GM18505 (cell line): ENCODE measurements around the gene PCDHB10.
"Not testable (repeated sequence)": the region's sequence is repeated elsewhere in the genome, so short reads cannot be mapped to it uniquely, and the experiment has no call there.

ENCODE experiments used
- ATAC-seq: cut with Tn5 transposase; IDR thresholded peaks from one replicate; pipeline ENCODE4 v1.9.1; 2021; ENCODE audit not compliant: unreplicated experiment
- POLR2A ChIP-seq: IDR thresholded peaks from 4 replicates; pipeline ENCODE4 v1.6.1; 2011; ENCODE audit warnings: borderline replicate concordance; ENCODE audit not compliant: insufficient read depth, insufficient read length; ENCODE audit errors: extremely low read depth

Gene PCDHB10

DNA sequence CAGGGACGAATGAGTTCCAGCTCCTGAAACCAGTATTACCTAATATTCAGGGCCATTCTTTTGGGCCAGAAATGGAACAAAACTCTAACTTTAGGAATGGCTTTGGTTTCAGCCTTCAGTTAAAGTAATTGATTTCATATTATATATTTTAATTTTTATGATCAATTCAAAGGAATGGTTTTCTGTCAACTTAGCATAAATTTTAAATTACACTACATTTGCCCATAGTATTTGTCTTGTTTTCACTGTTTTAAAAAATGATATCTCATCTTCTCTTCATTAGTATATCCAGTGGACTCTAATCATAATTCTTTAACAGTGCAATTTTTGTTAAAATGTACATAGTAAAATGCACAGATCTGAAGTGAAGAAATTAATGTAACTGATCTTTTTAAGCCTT is 11.8 kb upstream of the PCDHB10 start:
- no peak for TF ChIP-seq POLR2A
- ATAC-seq = no peak

DNA sequence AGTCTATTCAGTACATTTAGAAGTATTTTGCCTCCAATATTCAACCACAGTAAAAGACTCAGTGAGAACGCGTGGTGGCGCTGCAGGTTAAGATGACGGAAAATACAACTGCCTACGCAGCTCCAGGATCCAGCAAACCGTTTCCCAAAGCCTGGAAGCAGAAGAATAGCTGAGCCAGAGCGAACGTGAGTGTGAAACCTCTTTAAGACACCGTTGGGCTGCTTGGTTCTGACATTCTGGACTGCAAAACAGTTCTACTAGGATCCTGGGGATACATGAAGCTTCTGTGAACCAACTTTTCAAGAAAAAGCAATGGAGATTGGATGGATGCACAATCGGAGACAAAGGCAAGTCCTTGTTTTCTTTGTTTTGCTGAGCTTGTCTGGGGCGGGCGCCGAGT is 9.9 kb upstream of the PCDHB10 start, which contains the start of gene PCDHB16:
Gene PCDHB16 (plus strand): TSS at position 140 of the 400 bp plus-strand sequence. CDS start 173 bp downstream, at position 313.
- no peak for TF ChIP-seq POLR2A
- ATAC-seq = no peak

DNA sequence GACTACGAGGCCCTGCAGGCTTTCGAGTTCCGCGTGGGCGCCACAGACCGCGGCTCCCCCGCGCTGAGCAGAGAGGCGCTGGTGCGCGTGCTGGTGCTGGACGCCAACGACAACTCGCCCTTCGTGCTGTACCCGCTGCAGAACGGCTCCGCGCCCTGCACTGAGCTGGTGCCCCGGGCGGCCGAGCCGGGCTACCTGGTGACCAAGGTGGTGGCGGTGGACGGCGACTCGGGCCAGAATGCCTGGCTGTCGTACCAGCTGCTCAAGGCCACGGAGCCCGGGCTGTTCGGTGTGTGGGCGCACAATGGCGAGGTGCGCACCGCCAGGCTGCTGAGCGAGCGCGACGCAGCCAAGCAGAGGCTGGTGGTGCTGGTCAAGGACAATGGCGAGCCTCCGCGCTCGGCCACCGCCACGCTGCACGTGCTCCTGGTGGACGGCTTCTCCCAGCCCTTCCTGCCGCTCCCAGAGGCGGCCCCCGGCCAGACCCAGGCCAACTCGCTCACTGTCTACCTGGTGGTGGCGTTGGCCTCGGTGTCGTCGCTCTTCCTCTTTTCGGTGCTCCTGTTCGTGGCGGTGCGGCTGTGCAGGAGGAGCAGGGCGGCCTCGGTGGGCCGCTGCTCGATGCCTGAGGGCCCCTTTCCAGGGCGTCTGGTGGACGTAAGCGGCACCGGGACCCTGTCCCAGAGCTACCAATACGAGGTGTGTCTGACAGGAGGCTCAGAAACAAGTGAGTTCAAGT is 7.9 kb upstream of the PCDHB10 start:
- not testable (repeated sequence) for ATAC-seq

DNA sequence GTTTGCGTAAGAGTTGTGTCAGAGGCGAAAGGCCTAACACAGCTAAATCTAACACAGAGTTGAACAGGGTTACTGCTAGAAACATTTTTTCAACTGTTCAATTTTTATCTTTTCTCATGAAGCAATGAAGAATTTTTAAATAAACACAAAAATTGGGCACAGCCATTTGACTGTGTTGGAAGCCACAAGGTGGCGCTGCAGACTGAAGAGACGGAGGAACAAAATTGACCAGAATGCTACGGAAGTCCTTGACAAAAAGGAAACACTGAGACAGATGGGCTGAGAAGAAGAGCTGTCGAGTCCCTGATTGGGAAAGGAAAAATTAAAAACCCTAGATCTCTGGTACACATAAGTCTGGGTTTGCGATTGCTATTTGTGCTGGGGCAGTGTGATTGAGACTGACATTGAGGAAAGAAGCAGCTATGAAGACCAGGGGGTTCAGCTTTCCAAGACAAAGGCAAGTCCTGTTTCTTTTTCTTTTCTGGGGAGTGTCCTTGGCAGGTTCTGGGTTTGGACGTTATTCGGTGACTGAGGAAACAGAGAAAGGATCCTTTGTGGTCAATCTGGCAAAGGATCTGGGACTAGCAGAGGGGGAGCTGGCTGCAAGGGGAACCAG is 5.1 kb upstream of the PCDHB10 start, which contains the start of gene PCDHB9:
Gene PCDHB9 (plus strand): TSS at position 265 of the 616 bp plus-strand sequence. CDS start 158 bp downstream, at position 423.
- no peak for TF ChIP-seq POLR2A
- ATAC-seq = no peak

DNA sequence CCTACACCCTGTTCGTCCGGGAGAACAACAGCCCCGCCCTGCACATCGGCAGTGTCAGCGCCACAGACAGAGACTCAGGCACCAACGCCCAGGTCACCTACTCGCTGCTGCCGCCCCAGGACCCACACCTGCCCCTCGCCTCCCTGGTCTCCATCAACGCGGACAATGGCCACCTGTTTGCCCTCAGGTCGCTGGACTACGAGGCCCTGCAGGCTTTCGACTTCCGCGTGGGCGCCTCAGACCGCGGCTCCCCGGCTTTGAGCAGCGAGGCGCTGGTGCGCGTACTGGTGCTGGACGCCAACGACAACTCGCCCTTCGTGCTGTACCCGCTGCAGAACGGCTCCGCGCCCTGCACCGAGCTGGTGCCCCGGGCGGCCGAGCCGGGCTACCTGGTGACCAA is 3.5 kb upstream of the PCDHB10 start:
- ATAC-seq = not testable (repeated sequence)

DNA sequence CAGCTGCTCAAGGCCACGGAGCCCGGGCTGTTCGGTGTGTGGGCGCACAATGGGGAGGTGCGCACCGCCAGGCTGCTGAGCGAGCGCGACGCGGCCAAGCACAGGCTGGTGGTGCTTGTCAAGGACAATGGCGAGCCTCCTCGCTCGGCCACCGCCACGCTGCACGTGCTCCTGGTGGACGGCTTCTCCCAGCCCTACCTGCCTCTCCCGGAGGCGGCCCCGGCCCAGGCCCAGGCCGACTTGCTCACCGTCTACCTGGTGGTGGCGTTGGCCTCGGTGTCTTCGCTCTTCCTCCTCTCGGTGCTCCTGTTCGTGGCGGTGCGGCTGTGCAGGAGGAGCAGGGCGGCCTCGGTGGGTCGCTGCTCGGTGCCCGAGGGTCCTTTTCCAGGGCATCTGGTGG is 3.0 kb upstream of the PCDHB10 start:
- ATAC-seq = not testable (repeated sequence)

DNA sequence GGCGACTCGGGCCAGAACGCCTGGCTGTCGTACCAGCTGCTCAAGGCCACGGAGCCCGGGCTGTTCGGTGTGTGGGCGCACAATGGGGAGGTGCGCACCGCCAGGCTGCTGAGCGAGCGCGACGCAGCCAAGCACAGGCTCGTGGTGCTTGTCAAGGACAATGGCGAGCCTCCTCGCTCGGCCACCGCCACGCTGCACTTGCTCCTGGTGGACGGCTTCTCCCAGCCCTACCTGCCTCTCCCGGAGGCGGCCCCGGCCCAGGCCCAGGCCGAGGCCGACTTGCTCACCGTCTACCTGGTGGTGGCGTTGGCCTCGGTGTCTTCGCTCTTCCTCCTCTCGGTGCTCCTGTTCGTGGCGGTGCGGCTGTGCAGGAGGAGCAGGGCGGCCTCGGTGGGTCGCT is 2.2 kb downstream of the PCDHB10 start:
- not testable (repeated sequence) for ATAC-seq

DNA sequence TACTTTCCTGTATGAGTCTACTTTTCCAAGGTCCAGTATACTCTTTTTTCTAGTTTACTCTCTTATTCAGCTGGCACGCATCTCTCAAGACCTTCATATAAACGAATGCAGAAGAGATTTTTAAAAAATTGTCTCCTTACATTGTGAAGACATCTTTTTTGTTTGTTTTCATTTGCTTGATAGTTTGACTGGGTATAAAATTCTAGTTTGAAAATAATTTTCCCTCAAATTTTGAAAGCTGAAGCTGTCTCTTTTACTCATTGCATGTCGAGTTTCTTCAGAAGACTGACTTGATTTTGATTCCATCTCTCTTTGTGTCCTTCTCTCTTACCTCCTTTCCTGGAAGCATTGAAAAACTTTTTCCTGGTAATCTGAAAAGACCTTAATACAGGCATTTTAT is 4.2 kb downstream of the PCDHB10 start:
- TF ChIP-seq POLR2A = no peak
- ATAC-seq = no peak

DNA sequence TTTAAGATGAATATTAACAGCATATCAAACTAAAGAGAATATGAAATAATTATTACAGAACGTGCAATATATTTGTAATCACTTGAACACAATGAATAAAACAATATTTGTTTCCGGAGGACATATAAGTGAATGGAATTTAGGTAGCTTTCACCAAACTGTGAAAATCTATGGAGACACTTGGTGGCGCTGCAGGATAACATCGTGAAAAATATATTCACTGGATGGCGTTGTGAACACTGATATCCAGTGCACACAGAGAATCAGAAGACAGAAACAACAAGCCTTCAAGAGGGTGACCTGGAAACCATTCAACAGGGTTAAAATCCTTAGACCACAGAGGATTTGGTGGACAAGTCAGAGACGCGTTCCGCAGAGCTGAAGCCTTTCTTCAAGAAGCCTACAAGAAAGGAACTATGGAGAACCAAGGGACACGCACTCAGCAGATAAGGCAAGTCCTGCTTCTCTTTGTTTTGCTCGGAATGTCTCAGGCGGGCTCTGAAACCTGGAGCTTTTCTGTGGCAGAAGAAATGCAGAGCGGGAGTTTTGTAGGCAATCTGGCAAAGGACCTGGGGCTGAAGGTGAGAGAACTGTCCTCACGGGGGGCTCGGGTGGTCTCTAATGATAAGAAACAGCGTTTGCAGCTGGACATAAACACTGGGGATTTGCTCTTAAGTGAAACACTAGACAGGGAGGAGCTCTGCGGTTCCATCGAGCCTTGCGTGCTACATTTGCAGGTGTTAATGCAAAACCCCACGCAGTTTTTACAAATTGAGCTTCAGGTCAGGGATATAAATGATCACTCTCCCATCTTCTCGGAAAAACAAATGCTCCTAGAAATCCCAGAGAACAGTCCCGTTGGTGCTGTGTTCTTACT is 7.4 kb downstream of the PCDHB10 start, which contains the start of gene PCDHB11:
Gene PCDHB11 (plus strand): TSS at position 269 of the 877 bp plus-strand sequence. CDS start 148 bp downstream, at position 417.
- TF ChIP-seq POLR2A = no peak
- no peak for ATAC-seq

DNA sequence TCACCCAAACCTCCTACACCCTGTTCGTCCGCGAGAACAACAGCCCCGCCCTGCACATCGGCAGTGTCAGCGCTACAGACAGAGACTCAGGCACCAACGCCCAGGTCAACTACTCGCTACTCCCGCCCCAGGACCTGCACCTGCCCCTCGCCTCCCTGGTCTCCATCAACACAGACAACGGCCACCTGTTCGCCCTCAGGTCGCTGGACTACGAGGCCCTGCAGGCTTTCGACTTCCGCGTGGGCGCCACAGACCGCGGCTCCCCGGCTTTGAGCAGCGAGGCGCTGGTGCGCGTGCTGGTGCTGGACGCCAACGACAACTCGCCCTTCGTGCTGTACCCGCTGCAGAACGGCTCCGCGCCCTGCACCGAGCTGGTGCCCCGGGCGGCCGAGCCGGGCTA is 9.0 kb downstream of the PCDHB10 start:
- not testable (repeated sequence) for ATAC-seq

DNA sequence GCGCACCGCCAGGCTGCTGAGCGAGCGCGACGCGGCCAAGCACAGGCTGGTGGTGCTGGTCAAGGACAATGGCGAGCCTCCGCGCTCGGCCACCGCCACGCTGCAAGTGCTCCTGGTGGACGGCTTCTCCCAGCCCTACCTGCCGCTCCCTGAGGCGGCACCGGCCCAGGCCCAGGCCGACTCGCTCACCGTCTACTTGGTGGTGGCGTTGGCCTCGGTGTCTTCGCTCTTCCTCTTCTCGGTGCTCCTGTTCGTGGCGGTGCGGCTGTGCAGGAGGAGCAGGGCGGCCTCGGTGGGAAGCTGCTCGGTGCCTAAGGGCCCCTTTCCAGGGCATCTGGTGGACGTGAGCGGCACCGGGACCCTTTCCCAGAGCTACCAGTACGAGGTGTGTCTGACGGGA is 9.5 kb downstream of the PCDHB10 start:
- not testable (repeated sequence) for ATAC-seq

DNA sequence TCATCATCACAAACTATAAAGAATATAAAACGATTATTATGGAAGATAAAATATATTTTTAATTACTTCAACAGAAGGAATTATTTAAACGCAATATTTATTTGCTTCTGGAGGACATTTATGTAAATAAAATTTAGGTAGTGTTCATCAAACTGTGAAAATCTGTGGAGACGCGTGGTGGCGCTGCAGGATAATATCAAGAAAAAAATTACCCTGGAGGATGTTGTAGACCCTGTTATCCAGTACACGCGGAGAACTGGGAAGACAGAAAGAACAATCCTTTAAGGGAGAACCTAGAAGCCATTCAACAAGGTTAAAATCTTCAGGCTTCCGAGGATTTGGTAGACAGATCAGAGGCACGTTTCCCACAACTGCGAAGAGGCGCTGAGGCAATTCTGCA is 16.3 kb downstream of the PCDHB10 start, which contains the start of gene PCDHB12:
Gene PCDHB12 (plus strand): TSS at position 242 of the 400 bp plus-strand sequence. CDS start 189 bp downstream, outside the sequence.
- no peak for TF ChIP-seq POLR2A
- ATAC-seq = no peak

DNA sequence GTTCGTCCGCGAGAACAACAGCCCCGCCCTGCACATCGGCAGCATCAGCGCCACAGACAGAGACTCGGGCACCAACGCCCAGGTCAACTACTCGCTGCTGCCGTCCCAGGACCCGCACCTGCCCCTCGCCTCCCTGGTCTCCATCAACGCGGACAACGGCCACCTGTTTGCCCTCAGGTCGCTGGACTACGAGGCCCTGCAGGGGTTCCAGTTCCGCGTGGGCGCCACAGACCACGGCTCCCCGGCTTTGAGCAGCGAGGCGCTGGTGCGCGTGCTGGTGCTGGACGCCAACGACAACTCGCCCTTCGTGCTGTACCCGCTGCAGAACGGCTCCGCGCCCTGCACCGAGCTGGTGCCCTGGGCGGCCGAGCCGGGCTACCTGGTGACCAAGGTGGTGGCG is 18.1 kb downstream of the PCDHB10 start:
- ATAC-seq = not testable (repeated sequence)

DNA sequence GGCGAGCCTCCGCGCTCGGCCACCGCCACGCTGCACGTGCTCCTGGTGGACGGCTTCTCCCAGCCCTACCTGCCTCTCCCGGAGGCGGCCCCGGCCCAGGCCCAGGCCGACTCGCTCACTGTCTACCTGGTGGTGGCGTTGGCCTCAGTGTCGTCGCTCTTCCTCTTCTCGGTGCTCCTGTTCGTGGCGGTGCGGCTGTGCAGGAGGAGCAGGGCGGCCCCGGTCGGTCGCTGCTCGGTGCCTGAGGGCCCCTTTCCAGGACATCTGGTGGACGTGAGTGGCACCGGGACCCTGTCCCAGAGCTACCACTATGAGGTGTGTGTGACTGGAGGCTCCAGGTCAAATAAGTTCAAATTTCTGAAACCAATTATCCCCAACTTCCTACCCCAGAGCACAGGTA is 18.7 kb downstream of the PCDHB10 start:
- not testable (repeated sequence) for ATAC-seq

DNA sequence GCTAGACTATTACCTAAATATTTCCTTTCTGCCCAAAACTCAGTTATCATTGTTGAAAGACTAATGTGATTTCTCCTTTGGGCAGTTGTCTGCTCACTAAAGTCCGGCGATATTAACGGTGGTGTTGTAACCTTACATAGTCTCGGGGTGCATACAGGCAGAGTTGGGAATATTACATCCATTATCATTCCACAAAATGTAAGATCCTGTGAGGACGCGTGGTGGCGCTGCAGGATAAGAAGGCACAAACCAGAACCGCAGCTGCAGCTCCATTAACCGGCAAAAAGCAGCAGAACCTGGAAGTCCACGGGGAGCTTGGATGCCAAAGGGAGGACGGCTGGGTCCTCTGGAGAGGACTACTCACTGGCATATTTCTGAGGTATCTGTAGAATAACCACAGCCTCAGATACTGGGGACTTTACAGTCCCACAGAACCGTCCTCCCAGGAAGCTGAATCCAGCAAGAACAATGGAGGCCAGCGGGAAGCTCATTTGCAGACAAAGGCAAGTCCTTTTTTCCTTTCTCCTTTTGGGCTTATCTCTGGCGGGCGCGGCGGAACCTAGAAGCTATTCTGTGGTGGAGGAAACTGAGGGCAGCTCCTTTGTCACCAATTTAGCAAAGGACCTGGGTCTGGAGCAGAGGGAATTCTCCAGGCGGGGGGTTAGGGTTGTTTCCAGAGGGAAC is 21.6 kb downstream of the PCDHB10 start, which contains the start of gene PCDHB13:
Gene PCDHB13 (plus strand): TSS at position 264 of the 684 bp plus-strand sequence. CDS start 205 bp downstream, at position 469.
- ATAC-seq = not testable (repeated sequence)

DNA sequence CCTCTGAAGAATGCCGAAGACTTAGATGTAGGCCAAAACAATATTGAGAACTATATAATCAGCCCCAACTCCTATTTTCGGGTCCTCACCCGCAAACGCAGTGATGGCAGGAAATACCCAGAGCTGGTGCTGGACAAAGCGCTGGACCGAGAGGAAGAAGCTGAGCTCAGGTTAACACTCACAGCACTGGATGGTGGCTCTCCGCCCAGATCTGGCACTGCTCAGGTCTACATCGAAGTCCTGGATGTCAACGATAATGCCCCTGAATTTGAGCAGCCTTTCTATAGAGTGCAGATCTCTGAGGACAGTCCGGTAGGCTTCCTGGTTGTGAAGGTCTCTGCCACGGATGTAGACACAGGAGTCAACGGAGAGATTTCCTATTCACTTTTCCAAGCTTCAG is 22.4 kb downstream of the PCDHB10 start:
- ATAC-seq = not testable (repeated sequence)

DNA sequence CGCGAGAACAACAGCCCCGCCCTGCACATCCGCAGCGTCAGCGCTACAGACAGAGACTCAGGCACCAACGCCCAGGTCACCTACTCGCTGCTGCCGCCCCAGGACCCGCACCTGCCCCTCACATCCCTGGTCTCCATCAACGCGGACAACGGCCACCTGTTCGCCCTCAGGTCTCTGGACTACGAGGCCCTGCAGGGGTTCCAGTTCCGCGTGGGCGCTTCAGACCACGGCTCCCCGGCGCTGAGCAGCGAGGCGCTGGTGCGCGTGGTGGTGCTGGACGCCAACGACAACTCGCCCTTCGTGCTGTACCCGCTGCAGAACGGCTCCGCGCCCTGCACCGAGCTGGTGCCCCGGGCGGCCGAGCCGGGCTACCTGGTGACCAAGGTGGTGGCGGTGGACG is 23.4 kb downstream of the PCDHB10 start:
- not testable (repeated sequence) for ATAC-seq

DNA sequence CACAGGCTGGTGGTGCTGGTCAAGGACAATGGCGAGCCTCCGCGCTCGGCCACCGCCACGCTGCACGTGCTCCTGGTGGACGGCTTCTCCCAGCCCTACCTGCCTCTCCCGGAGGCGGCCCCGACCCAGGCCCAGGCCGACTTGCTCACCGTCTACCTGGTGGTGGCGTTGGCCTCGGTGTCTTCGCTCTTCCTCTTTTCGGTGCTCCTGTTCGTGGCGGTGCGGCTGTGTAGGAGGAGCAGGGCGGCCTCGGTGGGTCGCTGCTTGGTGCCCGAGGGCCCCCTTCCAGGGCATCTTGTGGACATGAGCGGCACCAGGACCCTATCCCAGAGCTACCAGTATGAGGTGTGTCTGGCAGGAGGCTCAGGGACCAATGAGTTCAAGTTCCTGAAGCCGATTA is 23.9 kb downstream of the PCDHB10 start:
- not testable (repeated sequence) for ATAC-seq
